Right cardiac atrium (tissue), 5 donors: ENCODE measurements around the gene FBF1. TPM values are rescaled to one million over a fixed set of nuclear protein-coding genes. Genes with fewer than 3 reads are reported as not detected.
"Not testable (repeated sequence)": the region's sequence is repeated elsewhere in the genome, so short reads cannot be mapped to it uniquely, and the experiment has no call there.

ENCODE experiments used
- ATAC-seq, 2 donors: fragments of 200-7000 bp; cut with Tn5 transposase; one replicate each; pipeline versions ENCODE4 v1.8.0 to v1.9.1; 2020; ENCODE audit warnings: moderate library complexity in 2 of 2, mild to moderate bottlenecking in 1 of 2
- DNase-seq, 3 donors: peaks; one replicate each; pipeline ENCODE4 v3.0.0-alpha.2; 2020
- H3K27ac ChIP-seq: one replicate; pipeline ENCODE4 v1.5.1; 2013; ENCODE audit warnings: mild to moderate bottlenecking, low read length, control low read depth, moderate library complexity
- H3K27me3 ChIP-seq: one replicate; pipeline ENCODE4 v1.6.1; 2013; ENCODE audit not compliant: control insufficient read depth, insufficient read depth
- H3K4me1 ChIP-seq: one replicate; pipeline ENCODE4 v1.6.1; 2013; ENCODE audit warnings: low read length; ENCODE audit not compliant: control insufficient read depth, insufficient read depth
- H3K4me3 ChIP-seq: one replicate; pipeline ENCODE4 v1.5.1; 2013; ENCODE audit warnings: low read length, control low read depth
- H3K9me3 ChIP-seq: one replicate; pipeline ENCODE4 v1.6.1; 2013; ENCODE audit warnings: low read length; ENCODE audit not compliant: control insufficient read depth
- WGBS: extraction: QIAGEN DNeasy Blood & Tissue Kit; methylation state at CpG from one replicate; pipeline ENCODE4 v1.1.7; 2013; 5-methylcytosine and 5-hydroxymethylcytosine counted together
- intact Hi-C, 4 donors: fragments of 100-400 bp; cut with DNase I; formaldehyde crosslinking; loops; one replicate each; pipeline versions ENCODE4 v1.11.0 to v1.14.0; 2022 to 2023
- polyA plus RNA-seq: library from polyadenylated mRNA; stranded (reverse); fragments of 200-250 nt; gene quantifications from one replicate; pipeline ENCODE4 v1.2.3, GENCODE V29; 2013
- total RNA-seq, 4 donors: library from RNA; stranded (reverse); fragmentation: NEBNext Ultra II Directional; extraction: Animal tissue kit (Norgen Biotek cat#: 25700); gene quantifications; one replicate each; pipeline ENCODE4 v1.2.1, GENCODE V29; 2021
- donor health status: healthy with polysubstance abuse.
- donor health status: DM: no; HTN: yes; CAD: no.
- donor health status: DM: no; HTN: no; CAD: no.
- donor health status: DM: no; HTN: yes; CAD: no; lungs with severe emphysema.
- donor health status: DM: yes; HTN: yes; CAD: no.

Gene FBF1
- total and polyA plus RNA-seq, 5 donors = 4.8 to 5.5 (median 5.0) TPM

DNA sequence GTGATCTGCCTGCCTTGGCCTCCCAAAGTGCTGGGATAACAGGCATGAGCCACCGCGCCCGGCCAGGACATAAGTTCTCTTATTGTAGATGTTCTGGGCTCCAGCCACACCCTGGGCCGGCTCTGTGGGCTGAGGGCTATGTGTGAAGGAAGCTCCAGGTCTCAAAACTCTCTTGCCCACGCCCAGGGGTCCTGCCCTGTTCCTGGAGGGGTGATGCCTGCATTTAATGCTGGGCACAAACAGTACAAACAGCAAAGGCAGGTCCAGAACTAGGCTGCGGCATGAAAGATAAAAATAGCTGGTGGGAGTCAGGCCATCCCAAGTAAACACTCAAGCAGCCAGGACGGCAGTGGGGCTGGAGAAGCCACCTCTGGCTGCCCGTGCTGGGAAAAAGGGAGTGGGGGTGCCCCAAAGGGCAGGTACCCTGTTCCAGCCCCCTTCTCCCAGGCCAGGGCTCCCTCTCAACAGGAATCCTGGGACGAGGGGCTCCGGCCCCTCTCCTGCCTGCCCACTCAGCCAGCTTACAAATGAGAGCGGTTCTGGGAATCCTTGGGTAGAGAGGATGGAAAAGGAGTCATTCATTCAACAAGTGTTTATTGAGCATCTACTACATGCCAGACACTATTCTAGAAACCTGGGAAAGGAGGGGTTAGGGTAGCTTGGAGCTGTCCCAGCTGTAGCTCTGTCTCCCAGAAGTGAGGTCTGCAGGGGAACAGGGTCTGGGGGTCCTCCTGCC lies 67.1 kb downstream of the FBF1 start:
- intact Hi-C loops = no loop called here
- Histone ChIP-seq H3K27ac (peak overlapping the region; percentile 63), H3K9me3 (no peaks in the 10 kb centered on the region), H3K27me3 (no peaks in the 10 kb centered on the region), H3K4me1 (peaks cover 22% of the 10 kb centered on the region), H3K4me3 (no peak overlapping the region)
- 47% methylated on average over 11 of the region's 11 CpGs for WGBS
- ATAC-seq = no peak
- no peak for DNase-seq

DNA sequence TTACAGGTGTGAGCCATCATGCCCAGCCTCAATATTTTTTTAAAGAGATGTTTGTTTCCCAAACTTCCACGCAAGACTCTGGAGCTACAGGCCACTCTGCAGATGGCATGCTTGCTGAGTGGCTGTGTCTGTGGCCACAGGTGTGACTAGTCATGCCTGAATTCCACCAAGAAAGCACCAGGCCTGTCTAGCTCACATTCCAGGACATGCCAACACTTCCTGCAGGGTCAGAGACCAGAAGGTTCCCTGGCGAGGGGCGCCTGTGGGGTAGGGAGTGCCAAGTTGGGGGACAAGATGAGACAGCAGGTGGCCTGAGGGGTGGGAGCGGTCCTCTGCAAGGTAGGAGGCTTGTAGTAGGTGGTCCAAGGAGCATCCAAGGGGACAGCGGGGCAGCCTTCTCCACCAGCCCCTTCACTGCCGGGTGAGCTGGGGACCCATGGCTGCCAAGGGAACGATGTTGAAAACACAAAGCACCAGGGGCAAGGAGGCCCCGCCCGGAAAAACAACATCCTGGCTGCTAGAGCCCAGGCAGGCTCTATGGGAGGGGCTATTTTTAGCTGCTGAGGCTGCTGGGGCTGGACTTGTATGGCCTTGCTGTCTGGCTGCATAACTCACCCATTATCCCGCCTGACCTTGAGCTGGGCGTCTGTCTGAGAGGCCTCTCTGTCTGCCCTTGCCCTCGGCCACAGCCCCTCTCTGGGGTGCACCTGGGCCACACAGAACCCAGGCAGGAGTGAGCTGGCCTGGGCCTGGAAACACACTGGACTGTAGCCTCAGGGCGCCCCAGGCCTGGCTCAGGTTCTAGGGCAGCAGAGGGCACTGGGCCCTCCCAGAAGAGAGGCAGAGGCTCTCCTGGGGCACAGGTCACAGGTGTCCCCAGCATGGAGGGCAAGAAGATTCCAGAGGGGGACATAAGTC lies 68.1 kb downstream of the FBF1 start:
- Histone ChIP-seq H3K4me1 (peaks cover 22% of the 10 kb centered on the region), H3K4me3 (no peak overlapping the region), H3K9me3 (no peaks in the 10 kb centered on the region), H3K27ac (peak overlapping the region; percentile 66), H3K27me3 (no peaks in the 10 kb centered on the region)
- intact Hi-C loops = no loop called here
- 25% methylated on average over 13 of the region's 13 CpGs for WGBS
- peak; percentile 63 to 76 for ATAC-seq
- peak; percentile 91 to 93 (median 91) for DNase-seq

DNA sequence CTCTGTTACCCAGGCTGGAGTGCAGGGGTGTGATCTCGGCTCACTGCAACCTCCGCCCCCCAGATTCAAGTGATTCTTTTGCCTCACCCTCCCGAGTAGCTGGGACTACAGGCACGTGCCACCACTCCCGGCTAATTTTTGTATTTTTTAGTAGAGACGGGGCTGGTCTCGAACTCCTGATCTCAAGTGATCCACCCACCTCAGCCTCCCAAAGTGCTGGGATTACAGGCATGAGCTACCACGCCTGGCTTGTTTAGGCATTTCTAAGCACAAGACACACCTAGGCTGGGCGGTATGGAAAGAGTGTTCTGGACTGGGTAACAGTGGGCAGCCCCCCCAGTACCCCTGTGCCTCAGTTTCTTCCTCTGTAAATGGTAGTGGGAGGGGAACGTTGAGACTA lies 70.6 kb downstream of the FBF1 start:
- H3K4me1 ChIP-seq, H3K9me3 ChIP-seq, intact Hi-C loops, DNase-seq, H3K27me3 ChIP-seq, H3K4me3 ChIP-seq, ATAC-seq: not testable (repeated sequence)
- 53% methylated on average over 10 of the region's 10 CpGs for WGBS
- H3K27ac ChIP-seq = peak overlapping the region; percentile 77

DNA sequence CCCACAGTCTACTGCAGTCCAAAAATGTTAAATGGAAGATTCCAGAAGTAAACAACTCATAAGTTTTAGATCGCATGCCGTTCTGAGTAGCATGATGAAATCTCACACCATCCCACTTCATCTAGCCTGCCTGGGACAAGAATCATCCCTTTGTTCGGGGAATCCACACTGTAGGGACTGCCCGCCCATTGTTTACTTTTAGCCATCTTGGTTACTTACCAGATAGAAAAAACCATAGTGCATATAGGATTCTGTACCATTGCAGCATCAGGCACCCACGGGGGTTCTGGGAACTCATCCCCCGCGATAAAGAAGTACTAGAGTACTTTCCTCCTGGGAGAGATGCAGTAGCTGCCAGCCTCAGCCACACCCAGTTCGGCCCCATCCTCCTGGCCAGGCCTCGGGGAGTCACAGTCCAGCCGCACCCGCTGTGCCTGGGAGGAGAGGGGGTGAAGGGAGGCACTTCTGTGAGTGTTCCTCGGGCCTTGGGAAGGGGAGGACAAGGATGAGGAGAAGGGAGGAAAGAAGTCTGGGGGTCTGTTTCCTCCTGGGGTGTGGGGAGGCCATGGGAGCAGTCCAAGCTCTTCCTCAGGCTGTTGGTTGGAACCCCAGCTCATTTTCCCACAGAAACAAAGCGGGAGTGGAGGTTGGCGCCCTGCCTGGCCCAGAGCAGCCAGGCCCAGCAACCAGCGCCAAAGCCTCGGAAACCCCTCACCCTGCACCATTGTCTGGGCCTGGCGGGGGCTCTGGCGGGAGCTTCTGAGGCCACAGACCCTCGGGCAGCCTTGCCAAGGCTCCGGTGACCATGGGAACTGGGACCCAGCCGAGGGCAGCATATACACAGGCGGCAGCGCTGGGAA lies 71.3 kb downstream of the FBF1 start:
- ATAC-seq = peak; percentile 66 to 74
- Histone ChIP-seq H3K27ac (peak overlapping the region; percentile 77), H3K27me3 (no peaks in the 10 kb centered on the region), H3K4me3 (no peak overlapping the region), H3K4me1 (peaks cover 9% of the 10 kb centered on the region), H3K9me3 (no peaks in the 10 kb centered on the region)
- intact Hi-C loops = no loop called here
- 37% methylated on average over 23 of the region's 23 CpGs for WGBS
- peak; percentile 80 to 94 (median 90) for DNase-seq

DNA sequence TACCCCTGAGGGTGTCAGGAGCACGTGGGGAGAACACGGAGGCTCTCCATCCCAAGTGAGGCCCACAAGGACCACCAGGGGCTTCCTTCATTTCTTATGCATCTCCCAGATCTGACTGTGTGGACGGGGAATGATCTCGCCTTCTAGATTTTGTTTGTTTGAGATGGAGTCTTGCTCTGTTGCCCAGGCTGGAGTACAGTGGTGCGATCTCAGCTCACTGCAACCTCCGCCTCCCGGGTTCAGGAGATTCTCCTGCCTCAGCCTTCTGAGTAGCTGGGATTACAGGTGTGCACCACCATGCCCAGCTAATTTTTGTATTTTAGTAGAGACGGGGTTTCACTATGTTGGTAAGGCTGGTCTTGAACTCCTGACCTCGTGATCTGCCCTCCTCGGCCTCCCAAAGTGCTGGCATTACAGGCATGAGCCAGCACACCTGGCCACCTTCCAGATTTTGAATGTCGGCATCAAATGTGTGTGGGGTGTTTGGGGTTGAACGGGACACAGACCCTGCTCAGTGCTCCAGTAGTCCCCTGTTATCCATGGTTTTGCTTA lies 72.0 kb downstream of the FBF1 start:
- H3K4me3 ChIP-seq, ATAC-seq, DNase-seq, H3K27me3 ChIP-seq, H3K9me3 ChIP-seq, intact Hi-C loops: not testable (repeated sequence)
- peak overlapping the region; percentile 77 for H3K27ac ChIP-seq
- H3K4me1 ChIP-seq = peaks cover 13% of the 10 kb centered on the region
- WGBS = 82% methylated on average over 12 of the region's 12 CpGs

DNA sequence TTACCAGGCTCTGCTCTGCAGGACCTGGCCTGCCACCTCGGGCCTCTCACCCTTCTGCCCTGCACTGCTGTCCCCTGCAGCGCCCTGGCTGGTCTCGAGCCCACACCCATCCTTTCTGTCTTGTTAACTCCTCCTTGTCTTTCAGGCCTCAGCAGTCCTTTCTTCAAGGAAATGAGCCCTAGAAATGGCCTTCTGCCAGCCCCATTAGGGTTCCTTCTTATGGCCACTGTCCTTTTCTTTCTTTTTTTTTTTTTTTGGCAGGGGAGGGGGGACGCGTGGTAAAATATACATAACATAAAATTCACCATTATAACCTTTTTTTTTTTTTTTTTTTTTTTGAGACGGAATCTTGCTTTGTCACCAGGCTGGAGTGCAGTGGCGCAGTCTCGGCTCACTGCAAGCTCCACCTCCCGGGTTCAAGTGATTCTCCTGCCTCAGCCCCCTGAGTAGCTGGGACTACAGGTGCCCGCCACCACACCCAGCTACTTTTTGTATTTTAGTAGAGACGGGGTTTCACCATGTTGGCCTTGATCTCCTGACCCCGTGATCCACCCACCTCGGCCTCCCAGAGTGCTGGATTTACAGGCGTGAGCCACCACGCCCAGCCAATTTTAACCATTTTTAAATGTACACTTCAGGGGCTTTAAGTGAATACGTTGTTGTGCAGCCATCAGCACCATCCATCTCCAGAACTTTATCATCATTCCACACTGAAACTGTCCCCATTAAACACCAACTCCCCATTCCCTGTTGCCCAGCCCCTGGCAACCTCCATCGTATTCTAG lies 75.2 kb downstream of the FBF1 start:
- H3K4me3 ChIP-seq, H3K4me1 ChIP-seq, H3K9me3 ChIP-seq, DNase-seq, intact Hi-C loops, H3K27ac ChIP-seq, H3K27me3 ChIP-seq, ATAC-seq: not testable (repeated sequence)
- WGBS = 76% methylated on average over 17 of the region's 17 CpGs

DNA sequence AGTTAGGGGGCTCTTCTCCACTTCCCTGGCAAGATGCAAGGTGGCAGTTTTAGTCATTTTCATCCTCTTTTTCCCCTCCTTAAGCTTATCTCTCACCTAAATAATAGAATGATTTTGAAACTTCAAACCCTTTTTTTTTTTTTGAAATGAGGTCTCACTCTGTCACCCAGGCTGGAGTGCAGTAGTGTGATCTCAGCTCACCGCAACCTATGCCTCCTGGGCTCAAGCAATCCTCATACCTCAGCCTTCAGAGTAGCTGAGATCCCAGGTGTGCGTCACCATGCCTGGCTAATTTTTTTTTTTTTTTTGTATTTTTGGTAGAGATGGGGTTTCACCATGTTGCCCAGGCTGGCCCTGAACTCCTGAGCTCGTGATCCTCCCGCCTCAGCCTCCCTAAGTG lies 76.0 kb downstream of the FBF1 start:
- DNase-seq, ATAC-seq, H3K4me1 ChIP-seq, H3K27ac ChIP-seq, H3K4me3 ChIP-seq, H3K27me3 ChIP-seq, intact Hi-C loops, H3K9me3 ChIP-seq: not testable (repeated sequence)
- 76% methylated on average over 4 of the region's 4 CpGs for WGBS

DNA sequence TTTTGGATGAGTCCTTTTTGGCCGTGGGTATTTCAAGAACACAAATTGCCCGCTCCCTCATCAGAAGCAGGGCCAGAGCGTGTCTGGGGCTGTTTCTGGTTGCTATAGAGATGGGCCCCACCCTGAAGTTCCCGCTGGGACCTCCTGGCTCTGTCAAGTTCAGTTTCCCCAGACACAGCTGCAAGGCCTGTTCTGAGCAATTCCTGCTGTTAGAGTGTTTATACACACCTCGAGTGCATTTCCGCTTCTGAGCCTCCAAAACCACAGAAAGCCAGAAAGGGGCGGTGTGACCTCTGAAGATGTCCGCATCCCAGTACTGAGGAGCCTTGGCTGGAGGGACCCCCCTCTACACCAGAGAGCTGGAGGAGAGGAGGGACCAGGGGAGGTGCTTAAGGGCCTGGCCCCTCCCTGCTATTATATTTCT lies 76.4 kb downstream of the FBF1 start:
- ATAC-seq (peak; percentile 87 to 92), DNase-seq (peak; percentile 84 to 89 (median 85))
- 12% methylated on average over 8 of the region's 8 CpGs for WGBS
- Histone ChIP-seq H3K9me3 (no peaks in the 10 kb centered on the region), H3K4me3 (no peak overlapping the region), H3K27ac (peak overlapping the region; percentile 37), H3K27me3 (no peaks in the 10 kb centered on the region), H3K4me1 (peaks cover 4% of the 10 kb centered on the region)
- intact Hi-C loops = no loop called here

DNA sequence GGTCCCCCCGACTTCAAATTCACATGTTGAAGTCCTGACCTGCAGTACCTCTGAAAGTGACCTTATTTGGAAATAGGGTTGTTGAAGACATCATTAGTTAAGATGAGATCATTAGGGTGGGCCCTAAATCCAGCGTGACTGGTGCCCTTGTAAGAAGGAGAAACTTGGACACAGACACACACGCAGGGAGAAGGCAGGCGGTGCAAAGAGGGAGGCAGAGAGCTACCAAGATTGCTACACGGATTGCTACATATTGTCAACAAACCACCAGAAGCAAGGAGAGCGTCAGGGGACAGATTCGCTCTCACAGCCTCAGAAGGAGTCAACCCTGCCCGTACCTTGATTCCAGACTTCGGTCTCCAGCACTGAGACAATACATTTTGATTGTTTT lies 78.9 kb downstream of the FBF1 start:
- H3K27me3 ChIP-seq = no peaks in the 10 kb centered on the region
- DNase-seq (no peak), ATAC-seq (no peak)
- H3K4me1 ChIP-seq = peaks cover 4% of the 10 kb centered on the region
- no peak overlapping the region for H3K27ac ChIP-seq
- H3K9me3 ChIP-seq = no peaks in the 10 kb centered on the region
- no peak overlapping the region for H3K4me3 ChIP-seq
- intact Hi-C loops = no loop called here
- WGBS = 71% methylated on average over 9 of the region's 9 CpGs
